Right hindlimb (tissue), 1 donor: ENCODE data around the gene ZNF469.

ENCODE experiments used
- DNase-seq: peaks from one replicate; pipeline ENCODE4 v3.0.0-alpha.2; 2018

The ZNF469 gene, protein sequence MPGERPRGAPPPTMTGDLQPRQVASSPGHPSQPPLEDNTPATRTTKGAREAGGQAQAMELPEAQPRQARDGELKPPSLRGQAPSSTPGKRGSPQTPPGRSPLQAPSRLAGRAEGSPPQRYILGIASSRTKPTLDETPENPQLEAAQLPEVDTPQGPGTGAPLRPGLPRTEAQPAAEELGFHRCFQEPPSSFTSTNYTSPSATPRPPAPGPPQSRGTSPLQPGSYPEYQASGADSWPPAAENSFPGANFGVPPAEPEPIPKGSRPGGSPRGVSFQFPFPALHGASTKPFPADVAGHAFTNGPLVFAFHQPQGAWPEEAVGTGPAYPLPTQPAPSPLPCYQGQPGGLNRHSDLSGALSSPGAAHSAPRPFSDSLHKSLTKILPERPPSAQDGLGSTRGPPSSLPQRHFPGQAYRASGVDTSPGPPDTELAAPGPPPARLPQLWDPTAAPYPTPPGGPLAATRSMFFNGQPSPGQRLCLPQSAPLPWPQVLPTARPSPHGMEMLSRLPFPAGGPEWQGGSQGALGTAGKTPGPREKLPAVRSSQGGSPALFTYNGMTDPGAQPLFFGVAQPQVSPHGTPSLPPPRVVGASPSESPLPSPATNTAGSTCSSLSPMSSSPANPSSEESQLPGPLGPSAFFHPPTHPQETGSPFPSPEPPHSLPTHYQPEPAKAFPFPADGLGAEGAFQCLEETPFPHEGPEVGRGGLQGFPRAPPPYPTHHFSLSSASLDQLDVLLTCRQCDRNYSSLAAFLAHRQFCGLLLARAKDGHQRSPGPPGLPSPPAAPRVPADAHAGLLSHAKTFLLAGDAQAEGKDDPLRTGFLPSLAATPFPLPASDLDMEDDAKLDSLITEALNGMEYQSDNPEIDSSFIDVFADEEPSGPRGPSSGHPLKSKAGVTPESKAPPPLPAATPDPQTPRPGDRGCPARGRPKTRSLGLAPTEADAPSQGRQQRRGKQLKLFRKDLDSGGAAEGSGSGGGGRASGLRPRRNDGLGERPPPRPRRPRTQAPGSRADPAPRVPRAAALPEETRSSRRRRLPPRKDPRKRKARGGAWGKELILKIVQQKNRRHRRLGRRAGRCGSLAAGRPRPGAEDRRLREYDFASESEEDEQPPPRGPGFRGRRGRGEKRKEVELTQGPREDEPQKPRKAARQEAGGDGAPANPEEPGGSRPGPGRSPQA (N-terminal part only)

DNA sequence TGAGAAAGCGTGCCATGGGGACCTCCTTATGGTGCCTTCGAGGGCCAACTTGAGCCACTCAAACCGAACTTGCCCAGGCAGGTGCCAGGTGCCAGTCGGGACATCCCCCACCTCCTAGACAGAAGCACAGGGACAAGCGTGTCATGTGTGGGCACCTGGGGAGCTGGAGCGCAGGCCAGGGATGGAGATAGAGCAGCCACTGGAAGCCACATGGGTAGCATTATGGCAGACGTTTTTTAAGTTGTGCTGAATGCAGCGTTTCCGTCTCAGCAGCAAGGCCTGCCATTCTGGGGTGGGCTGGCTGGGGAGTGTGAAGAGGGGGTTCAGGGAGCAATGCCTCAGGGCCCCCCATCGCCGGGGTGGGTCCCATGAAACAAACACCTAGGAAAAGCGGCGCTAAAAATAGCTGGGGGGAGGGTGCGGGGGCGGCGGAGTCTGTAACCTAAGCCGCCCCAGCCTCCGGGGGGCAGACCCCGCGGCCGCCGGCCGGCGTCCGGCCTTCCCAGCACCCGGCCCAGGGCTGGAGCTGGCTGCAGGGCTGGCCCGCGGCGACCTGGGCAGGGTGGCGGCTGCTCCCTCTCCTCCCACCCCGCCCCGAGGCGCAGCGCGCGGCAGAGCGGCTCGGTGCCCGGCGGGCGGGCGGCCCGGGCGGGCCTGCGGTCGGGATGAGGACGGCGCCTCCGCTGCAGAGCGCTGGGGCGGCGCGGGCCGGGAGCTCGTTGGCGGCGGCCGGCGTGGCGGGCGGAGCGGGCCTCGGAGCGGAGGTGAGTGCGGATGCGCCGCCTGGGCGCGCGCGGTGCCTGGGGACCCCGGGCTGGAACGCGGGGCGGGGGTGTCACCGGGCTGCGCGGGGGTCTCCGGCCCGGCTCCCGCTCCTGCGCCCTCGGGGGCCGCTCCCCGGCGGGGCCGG lies at the start of gene ZNF469:
Gene ZNF469, plus strand, starts transcription at position 469 of the 910 bp plus-strand sequence. CDS start 44,512 bp downstream, outside the sequence.
- peak; percentile 53 for DNase-seq

DNA sequence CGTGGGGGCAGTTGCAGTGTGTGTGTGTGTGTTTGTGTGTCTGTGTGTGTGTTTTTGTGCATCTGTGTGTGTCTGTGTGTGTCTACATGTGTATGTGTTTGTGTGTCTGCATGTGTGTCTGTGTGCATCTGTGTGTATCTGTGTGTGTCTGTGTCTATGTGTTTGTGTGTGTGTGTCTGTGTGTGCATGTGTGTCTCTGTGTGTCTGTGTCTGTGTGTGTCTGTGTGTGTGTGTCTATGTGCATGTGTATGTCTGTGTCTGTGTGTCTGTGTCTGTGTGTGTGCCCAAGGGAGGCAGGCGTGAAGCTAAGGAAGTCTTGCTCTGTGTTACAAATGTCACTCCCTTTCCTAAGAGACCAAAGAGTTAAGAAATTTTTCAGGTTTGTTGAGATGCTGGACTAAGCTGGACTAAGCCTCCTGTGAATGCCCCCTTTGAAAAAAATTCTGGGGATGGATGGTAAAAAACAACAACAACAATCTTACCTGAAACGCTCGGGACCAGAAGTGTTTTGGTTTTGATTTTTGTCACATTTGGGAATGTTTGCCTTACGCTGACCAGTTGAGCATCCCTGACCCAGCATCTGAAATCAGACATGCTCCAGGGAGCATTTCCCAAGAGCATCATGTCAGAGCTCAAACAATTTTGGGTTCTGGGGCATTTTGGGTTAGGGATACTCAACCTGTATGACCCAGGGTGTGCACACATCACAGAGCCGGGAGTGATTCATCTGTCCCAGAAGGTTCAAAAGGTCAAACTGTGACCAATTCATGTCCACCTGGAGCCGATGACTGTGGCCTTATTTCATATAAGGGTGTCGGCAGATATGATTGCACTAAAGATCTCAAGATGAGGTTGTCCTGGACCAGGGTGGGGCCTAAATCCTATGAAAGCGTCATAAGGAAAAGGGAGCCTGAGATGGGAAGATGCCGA lies 48.6 kb upstream of the ZNF469 start:
- DNase-seq, result no peak

GRCh38 chr16:88334778-88335720 lies 47.7 kb upstream of the ZNF469 start:
- no peak for DNase-seq

DNA sequence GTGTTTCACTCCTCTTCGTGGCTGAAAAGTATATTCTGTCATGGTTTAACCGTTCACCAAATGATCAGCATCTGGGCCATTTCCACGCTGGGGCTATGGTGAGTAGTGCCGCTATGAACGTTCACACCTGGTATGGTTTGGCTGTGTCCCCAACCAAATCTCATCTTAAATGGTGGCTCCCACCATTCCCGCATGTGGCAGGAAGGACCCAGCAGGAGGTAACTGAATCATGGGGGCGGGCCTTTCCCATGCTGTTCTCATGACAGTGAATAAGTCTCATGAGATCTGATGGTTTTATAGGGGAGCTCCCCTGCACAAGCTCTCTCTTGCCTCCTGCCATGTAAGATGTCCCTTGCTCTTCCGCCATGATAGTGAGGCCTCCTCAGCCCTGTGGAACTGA lies 45.7 kb upstream of the ZNF469 start:
- no peak for DNase-seq

DNA sequence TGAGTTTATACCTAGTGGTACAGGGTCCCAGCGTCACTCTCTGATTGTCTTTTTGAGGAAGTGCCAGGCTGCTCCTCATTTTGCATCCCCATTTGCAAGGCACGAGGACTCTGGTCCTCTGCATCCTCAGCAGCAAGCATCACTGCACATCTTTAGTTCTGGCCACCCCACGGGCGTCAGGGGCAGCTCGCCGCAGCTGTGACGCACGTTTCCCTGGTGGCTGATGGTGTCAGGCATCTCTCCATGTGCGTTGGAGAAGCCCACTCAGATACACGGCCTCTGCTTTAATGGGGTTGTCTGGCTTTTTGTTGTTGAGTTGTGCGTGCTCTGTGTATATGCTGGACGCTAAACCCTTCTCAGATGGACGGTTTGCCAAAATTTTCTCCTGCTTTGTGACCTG lies 45.2 kb upstream of the ZNF469 start:
- no peak for DNase-seq

- no peak for DNase-seq
These were observed 44.6 kb upstream of the ZNF469 start for GRCh38 chr16:88338111-88338510.

- DNase-seq, result no peak
These were observed 43.9 kb upstream of the ZNF469 start for GRCh38 chr16:88338896-88339295.

DNA sequence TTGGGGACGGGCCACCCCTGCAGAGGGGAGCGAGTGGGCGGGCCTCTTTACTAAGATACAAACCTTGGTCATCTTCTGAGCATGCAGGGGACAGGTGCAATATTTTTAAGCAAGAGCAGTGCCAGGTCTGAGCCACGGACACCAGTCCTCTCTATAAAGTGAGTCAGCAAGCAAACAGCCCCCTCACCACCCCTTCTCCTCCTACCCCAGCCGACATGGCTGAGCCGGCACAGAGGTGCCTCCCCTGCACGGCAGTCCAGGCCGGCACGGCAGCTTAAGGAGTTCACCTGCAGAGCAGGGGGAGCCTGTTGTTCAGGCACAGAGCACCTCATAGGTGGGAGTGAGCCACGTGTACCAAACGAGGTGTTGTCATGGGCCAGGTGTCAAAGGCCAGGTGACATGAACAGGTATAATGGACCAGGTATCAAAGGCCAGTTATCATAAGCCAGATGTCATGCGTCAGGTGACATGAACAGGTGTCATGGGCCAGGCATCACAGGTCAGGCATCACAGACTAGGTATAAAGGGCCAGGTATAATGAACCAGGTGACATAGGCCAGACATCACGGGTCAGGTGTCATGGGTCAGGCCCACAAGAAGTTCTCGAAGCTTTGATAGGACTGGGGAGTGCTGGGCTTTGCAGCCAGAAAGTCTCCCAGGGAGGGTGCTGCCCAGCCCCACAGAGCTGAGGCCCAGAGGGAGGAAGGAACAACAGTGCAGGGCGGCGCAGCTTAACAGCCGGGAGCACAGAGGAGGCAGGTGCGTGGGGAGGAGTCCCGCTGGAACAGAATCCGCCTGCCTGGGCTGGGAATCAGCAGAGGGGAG lies 42.6 kb upstream of the ZNF469 start:
- no peak for DNase-seq

DNA sequence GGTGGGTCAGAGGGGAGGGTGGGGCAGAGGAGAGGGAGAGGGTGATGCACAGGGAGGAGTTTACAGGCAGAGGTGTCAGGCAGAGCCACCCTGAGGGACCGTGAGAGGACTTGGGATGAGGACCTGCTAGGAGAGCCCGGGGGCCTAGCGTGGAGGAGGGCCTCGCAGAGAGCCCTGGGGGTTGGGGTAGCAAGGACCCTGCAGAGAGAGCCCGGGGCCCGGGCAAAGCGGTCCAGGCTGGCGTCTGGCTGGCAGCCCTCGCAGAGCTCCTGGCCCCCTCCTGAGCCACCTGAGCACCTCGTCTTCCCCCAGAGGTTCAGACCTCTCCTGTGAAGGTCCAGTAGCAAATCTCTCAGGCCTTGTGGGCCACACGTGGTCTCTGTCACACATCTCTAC lies 42.0 kb upstream of the ZNF469 start:
- DNase-seq, result no peak

- DNase-seq, result no peak
These were observed 41.0 kb upstream of the ZNF469 start for GRCh38 chr16:88341551-88342290.

- DNase-seq, result no peak
These were observed 40.3 kb upstream of the ZNF469 start for GRCh38 chr16:88342491-88342890.

DNA sequence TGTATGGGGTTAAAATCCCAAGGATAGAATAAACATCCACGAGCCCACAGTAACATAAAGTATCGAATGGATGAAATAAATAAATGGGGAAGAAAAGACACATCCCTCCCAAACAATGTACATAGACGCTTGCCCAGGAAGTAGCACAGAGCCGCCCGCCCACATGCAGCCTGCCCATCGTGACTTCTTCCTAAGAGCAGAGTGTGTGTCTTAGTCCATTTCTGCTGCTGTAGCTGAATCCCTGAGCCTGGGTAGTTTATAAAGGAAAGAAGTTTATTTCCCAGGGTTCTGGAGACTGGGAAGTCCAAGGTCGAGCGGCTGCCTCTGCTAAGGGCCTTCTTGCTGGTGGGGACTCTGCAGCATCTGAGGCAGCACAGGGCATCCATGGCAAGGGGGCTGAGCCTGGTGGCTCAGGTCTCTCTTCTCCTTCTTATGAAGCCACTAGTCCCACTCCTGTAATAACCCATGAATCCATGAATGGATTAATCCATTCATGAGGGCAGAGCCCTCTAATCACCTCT lies 39.4 kb upstream of the ZNF469 start:
- DNase-seq, result no peak

- no peak for DNase-seq
These were observed 38.2 kb upstream of the ZNF469 start for GRCh38 chr16:88344411-88345030.

GRCh38 chr16:88345031-88345720 lies 37.6 kb upstream of the ZNF469 start:
- no peak for DNase-seq

DNA sequence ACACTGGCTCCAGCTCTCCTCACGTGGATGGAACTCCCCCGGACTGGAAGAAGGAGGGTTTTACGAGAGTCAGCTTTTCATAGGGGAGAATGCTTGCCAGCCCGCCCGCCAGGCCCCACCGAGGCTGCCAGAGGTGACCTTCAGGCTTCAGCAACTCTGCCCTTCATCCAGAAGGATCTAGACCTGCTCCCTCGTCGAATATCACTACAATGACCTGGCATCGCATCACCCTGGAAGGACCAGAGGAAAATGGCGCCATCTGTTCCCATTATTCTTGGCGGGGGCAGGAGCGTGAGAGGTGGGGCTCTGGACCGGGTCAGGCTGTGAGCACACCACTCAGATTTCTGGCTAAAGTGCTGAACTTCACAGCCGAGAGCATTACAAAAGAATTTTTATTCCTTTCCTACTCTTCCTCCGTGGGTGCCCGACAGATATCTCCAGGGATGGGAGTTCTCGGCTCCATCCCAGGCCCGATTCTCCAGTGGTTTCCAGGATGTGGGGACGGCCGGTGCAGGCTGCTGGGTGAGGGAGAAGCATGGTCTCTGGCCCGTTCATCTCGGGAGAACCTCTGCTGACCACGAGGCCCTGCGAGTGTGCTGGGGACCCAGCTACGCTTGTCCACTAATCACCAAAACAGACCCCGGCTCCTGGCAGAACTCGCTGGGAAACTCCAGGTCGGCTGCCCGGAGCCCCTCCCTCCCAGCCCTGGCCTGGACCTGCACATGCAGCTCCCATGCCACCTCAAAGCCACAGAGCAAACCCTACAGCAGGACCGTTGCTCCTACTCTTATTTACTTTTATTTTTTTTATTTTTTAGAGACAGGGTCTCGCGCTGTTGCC lies 36.8 kb upstream of the ZNF469 start:
- peak; percentile 72 for DNase-seq
